K562 (cell line): ENCODE results near the gene PIK3C2B. TPM values are rescaled to one million over a fixed set of nuclear protein-coding genes. Genes with fewer than 3 reads are reported as not detected.

Experiments used
- DNMT1 ChIP-seq: fragments of 450-650 bp; IDR thresholded peaks from 2 replicates; pipeline ENCODE4 v1.6.1; 2016; ENCODE audit warnings: antibody characterized with exemption, mild to moderate bottlenecking
- ELF2 ChIP-seq: fragments of 250-450 bp; sonication (Bioruptor Pico); IDR thresholded peaks from 2 replicates; pipeline ENCODE4 v1.5.0; 2021; ENCODE audit warnings: mild to moderate bottlenecking
- HCFC1 ChIP-seq: IDR thresholded peaks from 2 replicates; pipeline ENCODE4 v1.6.1; 2012; ENCODE audit warnings: low read depth, low read length, improper control_type of control experiment
- KAT2B ChIP-seq: IDR thresholded peaks from one replicate; pipeline ENCODE4 v1.6.1; 2012; ENCODE audit warnings: low read depth, mild to moderate bottlenecking, control low read depth, inconsistent platforms, low read length, moderate library complexity
- MYC ChIP-seq, 2 experiments: fragments of 250-450 bp in 1 of 2; sonication (Bioruptor Pico) in 1 of 2; IDR thresholded peaks; 2 replicates each; pipeline versions ENCODE4 v1.5.1 to v1.6.1; 2012 to 2021; ENCODE audit warnings: low read depth in 2 of 2, borderline replicate concordance in 1 of 2, improper control_type of control experiment in 1 of 2, low read length in 1 of 2, mild to moderate bottlenecking in 1 of 2, moderate library complexity in 1 of 2
- PHB ChIP-seq: fragments of 250-450 bp; sonication (Bioruptor Pico); IDR thresholded peaks from 2 replicates; pipeline ENCODE4 v1.5.0; 2021
- ZNF165 ChIP-seq: fragments of 250-450 bp; sonication (Bioruptor Pico); IDR thresholded peaks from 2 replicates; pipeline ENCODE4 v1.4.0; 2020; ENCODE audit warnings: borderline replicate concordance
- ZNF449 ChIP-seq: fragments of 250-450 bp; sonication (Bioruptor Pico); IDR thresholded peaks from 2 replicates; pipeline ENCODE4 v1.8.0; 2022; ENCODE audit warnings: moderate library complexity, mild to moderate bottlenecking, inconsistent platforms
- ZZZ3 ChIP-seq: fragments of 450-650 bp; IDR thresholded peaks from 2 replicates; pipeline ENCODE4 v1.6.1; 2016; ENCODE audit warnings: antibody characterized with exemption, mild to moderate bottlenecking, moderate library complexity
- polyA plus RNA-seq, 8 experiments: library from polyadenylated mRNA; depleted of rRNA in 4 of 8; stranded (reverse) in 5 of 8; unstranded in 3 of 8; fragments of >200 nt; fragmentation: Nextera tagmentation in 2 of 8; fragmentation: Illumina TruSeq in 1 of 8; extraction: Ambion mirVana in 2 of 8; extraction: Trizol in 1 of 8; gene quantifications; 2 replicates each; pipeline versions ENCODE4 v1.2.1 to v1.2.3, GENCODE V29; 2011 to 2014; ENCODE audit warnings: inconsistent platforms in 1 of 8, missing spikeins in 1 of 8
- total RNA-seq, 7 experiments: library from RNA; depleted of rRNA in 6 of 7; stranded (reverse); fragments of >200 nt in 6 of 7; fragmentation: Illumina TruSeq in 2 of 7; extraction: Trizol in 2 of 7; gene quantifications; 2 replicates each; pipeline versions ENCODE4 v1.2.1 to v1.2.3, GENCODE V29; 2011 to 2021; ENCODE audit warnings: low replicate concordance in 1 of 7
- TF ChIP-seq, protein P1 (sequence below): fragments of 200-800 bp; sonication (Bioruptor generic); IDR thresholded peaks from 2 replicates; pipeline ENCODE4 v1.6.1; 2017; ENCODE audit warnings: missing genetic modification characterization, missing compliant biosample characterization

The PIK3C2B gene
- total and polyA plus RNA-seq, 9 of the 15 experiments (the other 6 are each of a cell fraction or from before 2014, with no cell fraction given) = 0.10 to 2.9 (median 0.72) TPM

DNA sequence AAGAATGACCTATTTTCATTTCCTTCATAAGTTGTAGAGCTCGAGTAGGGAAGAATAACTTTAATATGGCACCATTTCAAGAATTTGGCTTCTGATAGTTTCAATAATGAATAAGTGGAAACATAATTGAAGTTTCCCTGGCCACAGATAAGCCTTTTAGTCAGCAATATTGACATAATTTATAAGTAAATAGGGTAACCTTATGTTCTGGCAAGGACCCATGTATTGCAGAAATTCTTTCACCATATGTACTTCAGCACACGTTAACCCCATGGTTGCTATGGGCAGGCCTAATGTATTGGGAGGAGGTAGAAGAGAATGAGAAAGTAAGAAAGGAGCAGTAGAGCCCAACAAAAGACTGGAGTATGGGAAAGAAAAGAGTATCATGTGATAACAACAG, 47.0 kb upstream of the PIK3C2B start (continued):
- TF ChIP-seq, protein P1, sequence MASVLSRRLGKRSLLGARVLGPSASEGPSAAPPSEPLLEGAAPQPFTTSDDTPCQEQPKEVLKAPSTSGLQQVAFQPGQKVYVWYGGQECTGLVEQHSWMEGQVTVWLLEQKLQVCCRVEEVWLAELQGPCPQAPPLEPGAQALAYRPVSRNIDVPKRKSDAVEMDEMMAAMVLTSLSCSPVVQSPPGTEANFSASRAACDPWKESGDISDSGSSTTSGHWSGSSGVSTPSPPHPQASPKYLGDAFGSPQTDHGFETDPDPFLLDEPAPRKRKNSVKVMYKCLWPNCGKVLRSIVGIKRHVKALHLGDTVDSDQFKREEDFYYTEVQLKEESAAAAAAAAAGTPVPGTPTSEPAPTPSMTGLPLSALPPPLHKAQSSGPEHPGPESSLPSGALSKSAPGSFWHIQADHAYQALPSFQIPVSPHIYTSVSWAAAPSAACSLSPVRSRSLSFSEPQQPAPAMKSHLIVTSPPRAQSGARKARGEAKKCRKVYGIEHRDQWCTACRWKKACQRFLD (CRISPR knock-in tag) = no peak
- TF ChIP-seq ZNF449 (CRISPR knock-in tag) (no peak), DNMT1 (no peak), HCFC1 (no peak), PHB (CRISPR knock-in tag) (no peak), ZNF165 (CRISPR knock-in tag) (no peak), ZZZ3 (no peak), MYC (IDR thresholded peaks at IDR 0.05; ENCODE audit: low read depth, low read length) (no peak), MYC (CRISPR knock-in tag; IDR thresholded peaks at IDR 0.05; ENCODE audit: borderline replicate concordance, low read depth) (no peak), ELF2 (CRISPR knock-in tag) (no peak), KAT2B (no peak)
